Middle frontal gyrus (tissue), 1 donor: Measurements from ENCODE around the gene FBXO10.
A peak's percentile ranks its signal among the peaks of the same experiment; 100 is the strongest.
"Not testable (repeated sequence)": the region's sequence is repeated elsewhere in the genome, so short reads cannot be mapped to it uniquely, and the experiment has no call there.

ENCODE experiments used
- DNase-seq: peaks from one replicate; pipeline ENCODE4 v3.0.0-alpha.2; 2015; ENCODE audit warnings: low spot score; ENCODE audit errors: extremely low spot score

The FBXO10 gene

DNA sequence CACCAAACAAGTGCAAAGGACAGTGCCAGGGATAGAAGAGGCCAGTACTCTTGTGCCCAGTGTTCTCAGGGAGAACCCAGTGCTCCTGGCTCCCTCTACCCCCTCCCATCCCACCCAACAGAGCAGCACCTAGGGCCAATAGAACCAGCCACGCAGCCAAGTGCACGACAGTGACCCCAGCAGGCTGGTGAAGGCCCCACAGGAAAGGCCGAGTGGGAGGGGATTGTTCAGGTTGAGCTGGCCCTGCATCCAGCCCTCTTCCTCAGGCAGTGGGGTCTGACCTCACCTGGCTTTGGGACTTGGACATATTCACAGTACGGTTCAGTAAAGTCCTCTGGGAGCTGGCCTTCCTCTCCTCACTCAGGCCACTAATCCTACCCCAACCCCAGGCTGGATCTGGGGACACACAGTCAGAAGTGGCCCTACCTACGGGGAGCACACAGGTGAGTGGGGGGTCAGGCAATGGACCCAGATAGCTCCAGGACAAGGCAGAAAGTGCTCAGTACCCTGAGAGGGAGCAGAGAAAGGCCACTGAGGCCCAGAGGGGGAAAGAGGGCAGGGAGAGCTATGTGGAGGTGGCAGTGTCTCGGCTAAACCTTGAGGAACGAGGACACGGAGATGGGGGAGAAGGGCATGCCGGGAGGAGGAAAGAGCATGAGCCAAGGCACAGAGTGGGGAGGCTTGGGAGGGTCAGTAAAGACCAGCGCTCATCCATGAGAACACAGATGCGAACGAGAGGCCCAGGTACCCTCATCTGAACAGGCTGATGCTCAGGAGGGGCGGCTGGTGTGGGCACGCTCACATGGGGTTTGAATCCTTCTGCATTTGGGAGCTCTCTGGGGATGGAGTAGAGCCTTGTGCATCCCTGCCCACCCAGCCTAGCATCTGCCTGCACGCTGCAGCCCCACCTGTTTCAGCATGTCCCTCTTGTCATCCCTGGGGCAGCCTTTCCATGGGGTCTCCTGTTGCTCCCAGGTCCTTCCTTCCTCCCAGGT is 64.9 kb downstream of the FBXO10 start:
- no peak for DNase-seq

- DNase-seq = not testable (repeated sequence)
These were observed 66.1 kb downstream of the FBXO10 start for GRCh38 chr9:37510053-37510452.

DNA sequence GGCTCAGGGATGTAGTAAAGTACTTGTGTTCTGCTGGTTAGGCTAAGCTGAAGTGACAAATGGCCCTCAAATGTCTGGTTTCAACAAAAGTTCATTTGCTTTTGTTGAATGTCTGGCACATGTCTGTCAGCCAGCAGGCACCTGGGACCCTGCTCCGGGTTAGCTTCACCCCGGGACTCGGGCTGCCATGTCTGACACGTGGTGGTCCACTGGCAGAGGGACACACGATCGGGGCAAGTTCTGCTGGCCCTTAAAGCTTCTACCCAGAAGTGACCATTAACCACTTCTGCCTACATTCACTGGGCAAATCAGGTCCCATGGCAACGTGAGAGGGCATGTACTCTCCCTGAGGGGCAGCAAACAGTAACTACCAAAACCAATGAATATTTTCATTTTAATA is 66.6 kb downstream of the FBXO10 start:
- DNase-seq = no peak

DNA sequence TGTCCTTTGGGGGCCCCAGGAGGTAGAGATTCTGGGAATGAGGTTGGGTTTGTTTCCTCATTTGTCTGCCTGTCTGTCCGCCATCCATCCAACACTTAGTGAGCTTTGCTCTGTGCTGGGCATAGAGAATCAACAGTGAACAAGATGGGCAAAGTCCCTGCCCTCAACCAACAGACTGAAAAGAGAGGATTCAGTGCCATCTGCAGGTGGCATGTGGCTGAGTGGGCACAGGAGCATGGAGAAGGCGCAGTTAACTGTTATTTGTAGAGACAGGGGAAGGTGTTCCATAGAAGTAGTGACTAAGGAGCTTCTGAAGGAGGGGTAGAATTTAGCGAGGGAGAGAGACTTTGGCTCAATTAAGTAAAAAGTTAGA is 67.4 kb downstream of the FBXO10 start:
- no peak for DNase-seq

DNA sequence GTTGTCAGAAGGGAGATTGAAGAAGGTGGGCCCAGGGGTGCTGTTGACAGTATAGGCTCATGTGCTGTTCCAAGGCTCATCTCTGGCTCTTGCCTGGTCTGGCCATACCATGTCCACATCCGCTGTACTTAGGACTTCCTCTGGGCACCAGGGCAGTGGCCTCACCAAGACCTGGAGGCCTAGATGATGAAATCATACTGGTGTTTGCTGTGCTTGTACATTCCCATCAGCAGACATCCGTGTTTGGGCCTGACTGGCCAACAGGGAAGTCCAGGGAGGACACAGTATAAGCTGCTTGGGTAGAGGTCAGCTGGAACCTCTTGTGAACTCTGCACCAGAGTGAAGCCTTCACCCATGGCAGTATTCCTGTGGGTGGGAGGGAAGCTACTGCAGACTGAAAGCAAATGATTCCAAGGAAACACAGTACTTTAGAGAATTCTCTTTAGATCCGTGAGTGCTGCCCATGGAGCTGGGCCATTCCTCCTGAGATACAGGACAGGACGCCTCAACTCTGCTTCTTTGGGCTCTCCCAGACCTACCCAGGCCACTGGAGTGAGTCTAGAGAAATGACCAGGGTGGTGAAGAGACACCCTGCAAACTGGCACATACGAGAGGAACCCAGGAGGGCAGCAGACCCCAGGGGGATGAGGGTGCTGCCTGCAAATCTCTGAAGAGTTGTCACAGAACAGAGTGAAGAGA is 67.9 kb downstream of the FBXO10 start:
- DNase-seq = no peak

- no peak for DNase-seq
These were observed 68.5 kb downstream of the FBXO10 start for GRCh38 chr9:37507566-37508134.

DNA sequence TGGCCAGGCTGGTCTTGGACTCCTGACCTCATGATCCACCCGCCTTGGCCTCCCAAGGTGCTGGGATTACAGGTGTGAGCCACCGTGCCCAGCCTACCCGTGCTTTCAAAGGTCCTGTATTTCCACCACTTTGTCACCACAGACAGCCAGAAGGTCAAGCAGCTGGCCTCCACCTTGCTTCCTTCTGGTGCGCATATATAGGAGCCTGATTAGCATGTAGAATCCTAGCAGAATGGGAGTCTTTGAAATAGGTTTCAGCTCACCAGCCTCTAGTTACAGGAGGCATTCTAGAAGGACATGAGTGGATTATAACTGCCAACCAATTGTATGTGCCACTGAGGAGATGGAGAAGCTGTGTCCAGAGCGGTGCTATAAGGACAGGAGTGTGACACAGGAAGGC is 71.6 kb downstream of the FBXO10 start:
- DNase-seq = no peak

GRCh38 chr9:37503736-37504135 is 72.4 kb downstream of the FBXO10 start:
- no peak for DNase-seq

- DNase-seq = no peak
These were observed 74.1 kb downstream of the FBXO10 start for GRCh38 chr9:37501957-37502596.

- no peak for DNase-seq
These were observed 76.9 kb downstream of the FBXO10 start for GRCh38 chr9:37499297-37499696.

GRCh38 chr9:37498457-37498856 is 77.7 kb downstream of the FBXO10 start:
- DNase-seq = no peak

GRCh38 chr9:37497320-37497719 is 78.9 kb downstream of the FBXO10 start:
- no peak for DNase-seq

GRCh38 chr9:37496020-37496419 is 80.2 kb downstream of the FBXO10 start:
- no peak for DNase-seq

- no peak for DNase-seq
These were observed 80.6 kb downstream of the FBXO10 start for GRCh38 chr9:37495571-37495970.

DNA sequence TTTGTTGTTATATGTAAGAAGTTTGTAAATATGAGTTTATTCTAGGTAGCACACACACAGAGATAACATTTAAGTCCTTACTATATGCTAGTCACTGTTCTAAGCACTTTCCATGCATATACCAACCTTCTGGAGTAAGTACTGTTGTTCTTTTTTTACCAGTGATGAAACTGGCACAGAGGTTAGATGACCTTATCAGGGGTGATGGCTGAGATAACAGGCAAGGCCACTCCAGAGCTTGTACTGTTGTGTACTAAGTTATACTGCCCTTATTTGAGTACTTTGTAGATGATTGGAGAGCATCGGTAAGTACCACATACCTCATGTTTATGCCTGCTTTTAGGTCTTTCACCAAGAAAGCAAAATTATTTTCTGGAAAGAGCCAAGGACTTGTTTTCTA is 84.2 kb downstream of the FBXO10 start:
- DNase-seq = no peak

GRCh38 chr9:37486616-37487548 is 89.3 kb downstream of the FBXO10 start:
- no peak for DNase-seq

GRCh38 chr9:37486256-37486615 is 89.9 kb downstream of the FBXO10 start:
- no peak for DNase-seq

GRCh38 chr9:37485389-37486255 is 90.6 kb downstream of the FBXO10 start, which contains the start of gene POLR1E:
TSS of gene POLR1E (plus strand) at chr9:37485948. CDS start at chr9:37486048, 100 bp downstream.
- DNase-seq = peak; percentile 82

- DNase-seq = no peak
These were observed 95.4 kb downstream of the FBXO10 start for GRCh38 chr9:37480759-37481158.
